ENCODE data around the gene SLC39A5.
"Not testable (repeated sequence)": the region's sequence is repeated elsewhere in the genome, so short reads cannot be mapped to it uniquely, and the experiment has no call there.

SLC39A5 gene

GRCh38 chr12:56284263-56284662 is 54.4 kb downstream of the SLC39A5 start:
- not testable (repeated sequence) for DNase-seq

GRCh38 chr12:56286044-56286830 is 56.4 kb downstream of the SLC39A5 start:
- no peak for DNase-seq

All from NCI-H2081 treated with DMSO at 0.1 percent for 48 hours (cell line).